ENCODE results near the gene TNFSF8.

DNA sequence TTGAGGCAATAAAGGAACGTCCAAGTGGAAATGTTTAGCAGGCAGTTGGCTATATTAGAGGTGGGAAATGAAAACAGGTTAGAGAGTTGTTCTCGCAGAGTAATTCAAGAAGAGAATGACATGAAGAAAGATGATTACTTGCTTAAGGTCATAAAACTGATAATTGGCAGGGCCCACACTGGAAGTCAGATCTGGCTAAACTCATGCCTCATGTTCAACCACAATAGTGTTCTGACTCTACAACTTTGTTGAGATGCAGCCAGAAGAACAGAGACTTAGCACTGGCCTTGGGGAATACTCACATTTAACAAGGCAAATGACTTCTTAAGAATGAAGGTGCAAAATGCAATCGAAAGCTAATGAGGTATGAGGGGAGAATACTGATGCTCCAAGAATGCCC lies 27.2 kb upstream of the TNFSF8 start:
- TF ChIP-seq, protein P1, sequence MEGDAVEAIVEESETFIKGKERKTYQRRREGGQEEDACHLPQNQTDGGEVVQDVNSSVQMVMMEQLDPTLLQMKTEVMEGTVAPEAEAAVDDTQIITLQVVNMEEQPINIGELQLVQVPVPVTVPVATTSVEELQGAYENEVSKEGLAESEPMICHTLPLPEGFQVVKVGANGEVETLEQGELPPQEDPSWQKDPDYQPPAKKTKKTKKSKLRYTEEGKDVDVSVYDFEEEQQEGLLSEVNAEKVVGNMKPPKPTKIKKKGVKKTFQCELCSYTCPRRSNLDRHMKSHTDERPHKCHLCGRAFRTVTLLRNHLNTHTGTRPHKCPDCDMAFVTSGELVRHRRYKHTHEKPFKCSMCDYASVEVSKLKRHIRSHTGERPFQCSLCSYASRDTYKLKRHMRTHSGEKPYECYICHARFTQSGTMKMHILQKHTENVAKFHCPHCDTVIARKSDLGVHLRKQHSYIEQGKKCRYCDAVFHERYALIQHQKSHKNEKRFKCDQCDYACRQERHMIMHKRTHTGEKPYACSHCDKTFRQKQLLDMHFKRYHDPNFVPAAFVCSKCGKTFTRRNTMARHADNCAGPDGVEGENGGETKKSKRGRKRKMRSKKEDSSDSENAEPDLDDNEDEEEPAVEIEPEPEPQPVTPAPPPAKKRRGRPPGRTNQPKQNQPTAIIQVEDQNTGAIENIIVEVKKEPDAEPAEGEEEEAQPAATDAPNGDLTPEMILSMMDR (IDR thresholded peaks at IDR 0.05; ENCODE audit: borderline replicate concordance, extremely low read depth, low read length, poor library complexity, severe bottlenecking): no peak
- TF ChIP-seq EZH2 (IDR thresholded peaks at IDR 0.05; ENCODE audit: borderline replicate concordance, low read depth, low read length, severe bottlenecking): no peak

All from DND-41 (cell line).